SW 1271 (cell line): ENCODE measurements around the gene CCDC51.
"Not testable (repeated sequence)": the region's sequence is repeated elsewhere in the genome, so short reads cannot be mapped to it uniquely, and the experiment has no call there.

Experiments used
- DNase-seq, 2 experiments: peaks; one replicate each; lab custom pipeline; 2025; lab: John Stamatoyannopoulos, UW

Gene CCDC51

GRCh38 chr3:48465531-48466378, 25.8 kb upstream of the CCDC51 start:
- peak; percentile 94 to 96 for DNase-seq

GRCh38 chr3:48465237-48465530, 25.3 kb upstream of the CCDC51 start:
- DNase-seq: no peak

GRCh38 chr3:48464713-48465221, 24.8 kb upstream of the CCDC51 start:
- DNase-seq: no peak

GRCh38 chr3:48463703-48464102, 23.8 kb upstream of the CCDC51 start:
- DNase-seq: no peak

GRCh38 chr3:48461767-48462166, 21.8 kb upstream of the CCDC51 start:
- DNase-seq: not testable (repeated sequence)

- DNase-seq: no peak
These were observed 20.6 kb upstream of the CCDC51 start for GRCh38 chr3:48460517-48460902.

- DNase-seq: no peak
These were observed 20.0 kb upstream of the CCDC51 start for GRCh38 chr3:48459773-48460516.

GRCh38 chr3:48459331-48459730, 19.4 kb upstream of the CCDC51 start:
- DNase-seq: no peak

- no peak for DNase-seq
These were observed 16.5 kb upstream of the CCDC51 start for GRCh38 chr3:48456456-48456855.

GRCh38 chr3:48451270-48451669, 11.4 kb upstream of the CCDC51 start:
- DNase-seq: no peak

GRCh38 chr3:48446425-48447193, 6.7 kb upstream of the CCDC51 start, which contains the start of gene ATRIP:
Gene ATRIP (plus strand): TSS chr3:48446737. CDS start chr3:48446846, 109 bp downstream.
- peak; percentile 50 to 78 for DNase-seq

GRCh38 chr3:48446043-48446424, 6.1 kb upstream of the CCDC51 start:
- DNase-seq: no peak

- DNase-seq: no peak
These were observed 5.5 kb upstream of the CCDC51 start for GRCh38 chr3:48445277-48445882.

GRCh38 chr3:48441940-48442339, 2.0 kb upstream of the CCDC51 start:
- no peak for DNase-seq

GRCh38 chr3:48440590-48440958, 655 bp upstream of the CCDC51 start:
- DNase-seq: no peak

- no peak for DNase-seq
These were observed 2.1 kb downstream of the CCDC51 start for GRCh38 chr3:48437812-48438211.

- no peak for DNase-seq
These were observed 3.1 kb downstream of the CCDC51 start for GRCh38 chr3:48436855-48437254.

GRCh38 chr3:48436477-48436787, 3.5 kb downstream of the CCDC51 start:
- DNase-seq: no peak

GRCh38 chr3:48435774-48436476, 4.0 kb downstream of the CCDC51 start:
- DNase-seq: peak; percentile 47 to 61

GRCh38 chr3:48435223-48435595, 4.7 kb downstream of the CCDC51 start:
- no peak for DNase-seq

- no peak for DNase-seq
These were observed 5.2 kb downstream of the CCDC51 start for GRCh38 chr3:48434591-48435222.
